Measurements from ENCODE around the gene CTSD.

DNA sequence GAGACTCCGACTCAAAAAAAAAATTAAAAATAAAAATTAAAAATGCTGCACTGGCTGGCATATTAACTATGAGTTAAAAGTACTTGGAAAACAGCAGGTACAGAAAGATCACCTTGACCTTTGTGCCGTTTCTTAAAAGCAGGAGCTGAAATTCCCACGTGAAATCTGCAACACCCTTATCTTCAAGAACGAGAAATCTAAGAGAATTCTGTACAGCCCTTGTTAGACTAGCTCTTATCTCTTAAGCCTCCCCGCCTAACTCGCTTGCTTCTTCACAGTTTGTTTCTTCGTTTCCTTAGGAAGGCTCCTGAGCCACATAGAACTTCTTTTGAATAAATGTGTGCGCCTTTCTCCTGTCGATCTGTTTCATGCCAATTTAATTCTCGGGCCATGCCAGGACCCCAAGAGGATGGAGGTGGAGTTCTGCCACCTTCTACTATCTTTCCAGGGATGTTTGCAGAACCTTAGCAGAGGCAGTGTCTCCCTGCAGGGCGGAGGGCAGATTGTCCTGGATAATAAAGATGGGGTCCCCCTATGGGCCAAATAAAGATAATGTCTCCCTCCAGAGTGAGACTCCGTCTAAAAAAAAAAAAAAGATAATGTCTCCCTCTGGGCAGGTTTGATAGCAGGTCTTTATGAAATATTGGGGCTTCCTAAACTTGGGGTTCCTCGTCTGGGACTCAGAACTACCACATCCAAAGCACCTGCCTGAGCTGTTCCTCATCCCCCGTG is 43.7 kb upstream of the CTSD start:
- TF ChIP-seq, protein P1, sequence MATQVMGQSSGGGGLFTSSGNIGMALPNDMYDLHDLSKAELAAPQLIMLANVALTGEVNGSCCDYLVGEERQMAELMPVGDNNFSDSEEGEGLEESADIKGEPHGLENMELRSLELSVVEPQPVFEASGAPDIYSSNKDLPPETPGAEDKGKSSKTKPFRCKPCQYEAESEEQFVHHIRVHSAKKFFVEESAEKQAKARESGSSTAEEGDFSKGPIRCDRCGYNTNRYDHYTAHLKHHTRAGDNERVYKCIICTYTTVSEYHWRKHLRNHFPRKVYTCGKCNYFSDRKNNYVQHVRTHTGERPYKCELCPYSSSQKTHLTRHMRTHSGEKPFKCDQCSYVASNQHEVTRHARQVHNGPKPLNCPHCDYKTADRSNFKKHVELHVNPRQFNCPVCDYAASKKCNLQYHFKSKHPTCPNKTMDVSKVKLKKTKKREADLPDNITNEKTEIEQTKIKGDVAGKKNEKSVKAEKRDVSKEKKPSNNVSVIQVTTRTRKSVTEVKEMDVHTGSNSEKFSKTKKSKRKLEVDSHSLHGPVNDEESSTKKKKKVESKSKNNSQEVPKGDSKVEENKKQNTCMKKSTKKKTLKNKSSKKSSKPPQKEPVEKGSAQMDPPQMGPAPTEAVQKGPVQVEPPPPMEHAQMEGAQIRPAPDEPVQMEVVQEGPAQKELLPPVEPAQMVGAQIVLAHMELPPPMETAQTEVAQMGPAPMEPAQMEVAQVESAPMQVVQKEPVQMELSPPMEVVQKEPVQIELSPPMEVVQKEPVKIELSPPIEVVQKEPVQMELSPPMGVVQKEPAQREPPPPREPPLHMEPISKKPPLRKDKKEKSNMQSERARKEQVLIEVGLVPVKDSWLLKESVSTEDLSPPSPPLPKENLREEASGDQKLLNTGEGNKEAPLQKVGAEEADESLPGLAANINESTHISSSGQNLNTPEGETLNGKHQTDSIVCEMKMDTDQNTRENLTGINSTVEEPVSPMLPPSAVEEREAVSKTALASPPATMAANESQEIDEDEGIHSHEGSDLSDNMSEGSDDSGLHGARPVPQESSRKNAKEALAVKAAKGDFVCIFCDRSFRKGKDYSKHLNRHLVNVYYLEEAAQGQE (IDR thresholded peaks at IDR 0.05; ENCODE audit: low read depth, low read length) = no peak
- TF ChIP-seq, protein P2, sequence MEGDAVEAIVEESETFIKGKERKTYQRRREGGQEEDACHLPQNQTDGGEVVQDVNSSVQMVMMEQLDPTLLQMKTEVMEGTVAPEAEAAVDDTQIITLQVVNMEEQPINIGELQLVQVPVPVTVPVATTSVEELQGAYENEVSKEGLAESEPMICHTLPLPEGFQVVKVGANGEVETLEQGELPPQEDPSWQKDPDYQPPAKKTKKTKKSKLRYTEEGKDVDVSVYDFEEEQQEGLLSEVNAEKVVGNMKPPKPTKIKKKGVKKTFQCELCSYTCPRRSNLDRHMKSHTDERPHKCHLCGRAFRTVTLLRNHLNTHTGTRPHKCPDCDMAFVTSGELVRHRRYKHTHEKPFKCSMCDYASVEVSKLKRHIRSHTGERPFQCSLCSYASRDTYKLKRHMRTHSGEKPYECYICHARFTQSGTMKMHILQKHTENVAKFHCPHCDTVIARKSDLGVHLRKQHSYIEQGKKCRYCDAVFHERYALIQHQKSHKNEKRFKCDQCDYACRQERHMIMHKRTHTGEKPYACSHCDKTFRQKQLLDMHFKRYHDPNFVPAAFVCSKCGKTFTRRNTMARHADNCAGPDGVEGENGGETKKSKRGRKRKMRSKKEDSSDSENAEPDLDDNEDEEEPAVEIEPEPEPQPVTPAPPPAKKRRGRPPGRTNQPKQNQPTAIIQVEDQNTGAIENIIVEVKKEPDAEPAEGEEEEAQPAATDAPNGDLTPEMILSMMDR (IDR thresholded peaks at IDR 0.05) = no peak; the same call in 1 of the 2 replicates
- TF ChIP-seq RAD21 (IDR thresholded peaks at IDR 0.05; ENCODE audit: low read length) (no peak), EZH2phosphoT487 (IDR thresholded peaks at IDR 0.05; ENCODE audit: borderline replicate concordance, low read depth) (no peak)
